GM19023 (cell line): ENCODE data around the gene MTG2.

Experiments used
- ATAC-seq: cut with Tn5 transposase; IDR thresholded peaks from one replicate; pipeline ENCODE4 v1.9.1; 2021; ENCODE audit warnings: mild to moderate bottlenecking, moderate library complexity; ENCODE audit not compliant: unreplicated experiment

The MTG2 gene

GRCh38 chr20:62183426-62184142 is 756 bp downstream of the MTG2 start:
- no peak for ATAC-seq

GRCh38 chr20:62186096-62186426 is 3.2 kb downstream of the MTG2 start:
- no peak for ATAC-seq

- no peak for ATAC-seq
Measured at GRCh38 chr20:62186887-62187866, 4.3 kb downstream of the MTG2 start.

GRCh38 chr20:62190639-62191411 is 8.0 kb downstream of the MTG2 start:
- ATAC-seq, result no peak

- no peak for ATAC-seq
Measured at GRCh38 chr20:62191781-62192559, 9.1 kb downstream of the MTG2 start.

- no peak for ATAC-seq
Measured at GRCh38 chr20:62192635-62193034, 9.8 kb downstream of the MTG2 start.

GRCh38 chr20:62193079-62194025 is 10.5 kb downstream of the MTG2 start:
- no peak for ATAC-seq

- no peak for ATAC-seq
Measured at GRCh38 chr20:62195075-62195405, 12.2 kb downstream of the MTG2 start.

- ATAC-seq, result no peak
Measured at GRCh38 chr20:62195736-62196135, 12.9 kb downstream of the MTG2 start.

GRCh38 chr20:62196286-62196685 is 13.5 kb downstream of the MTG2 start:
- no peak for ATAC-seq

GRCh38 chr20:62197311-62197710 is 14.5 kb downstream of the MTG2 start:
- no peak for ATAC-seq

- ATAC-seq, result no peak
Measured at GRCh38 chr20:62197801-62198200, 15.0 kb downstream of the MTG2 start.

GRCh38 chr20:62198496-62198895 is 15.7 kb downstream of the MTG2 start:
- no peak for ATAC-seq

- ATAC-seq, result no peak
Measured at GRCh38 chr20:62198931-62199330, 16.1 kb downstream of the MTG2 start.

- ATAC-seq, result no peak
Measured at GRCh38 chr20:62200491-62201172, 17.8 kb downstream of the MTG2 start.

- no peak for ATAC-seq
Measured at GRCh38 chr20:62201173-62202082, 18.6 kb downstream of the MTG2 start.

- no peak for ATAC-seq
Measured at GRCh38 chr20:62202083-62202395, 19.2 kb downstream of the MTG2 start.

GRCh38 chr20:62202676-62203377 is 20.0 kb downstream of the MTG2 start:
- ATAC-seq, result no peak
